GM18505 (cell line): ENCODE results near the gene CGB3.

Source experiments
- ATAC-seq: cut with Tn5 transposase; IDR thresholded peaks from one replicate; pipeline ENCODE4 v1.9.1; 2021; ENCODE audit not compliant: unreplicated experiment
- POLR2A ChIP-seq: IDR thresholded peaks from 4 replicates; pipeline ENCODE4 v1.6.1; 2011; ENCODE audit warnings: borderline replicate concordance; ENCODE audit not compliant: insufficient read depth, insufficient read length; ENCODE audit errors: extremely low read depth

CGB3 gene

DNA sequence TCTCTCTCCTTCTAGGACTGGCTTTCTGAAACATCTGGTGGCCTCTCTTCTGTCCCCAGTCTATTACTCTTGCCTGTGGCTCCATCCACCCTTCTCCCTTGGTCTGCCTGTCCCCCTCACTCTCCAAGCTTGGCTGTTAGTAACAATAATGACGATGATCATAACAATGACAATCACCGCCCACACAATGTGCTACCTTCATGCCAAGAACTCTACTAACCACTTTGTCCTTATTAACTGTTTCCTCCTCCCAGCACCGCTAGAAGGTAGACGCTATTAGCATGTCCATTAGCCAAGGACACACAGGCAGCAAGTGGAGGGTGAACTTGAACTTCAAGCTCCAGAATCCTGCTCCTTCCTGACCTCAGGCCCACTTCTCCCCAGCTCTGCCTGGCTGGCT lies 33.7 kb downstream of the CGB3 start:
- no peak for ATAC-seq
- no peak for TF ChIP-seq POLR2A

DNA sequence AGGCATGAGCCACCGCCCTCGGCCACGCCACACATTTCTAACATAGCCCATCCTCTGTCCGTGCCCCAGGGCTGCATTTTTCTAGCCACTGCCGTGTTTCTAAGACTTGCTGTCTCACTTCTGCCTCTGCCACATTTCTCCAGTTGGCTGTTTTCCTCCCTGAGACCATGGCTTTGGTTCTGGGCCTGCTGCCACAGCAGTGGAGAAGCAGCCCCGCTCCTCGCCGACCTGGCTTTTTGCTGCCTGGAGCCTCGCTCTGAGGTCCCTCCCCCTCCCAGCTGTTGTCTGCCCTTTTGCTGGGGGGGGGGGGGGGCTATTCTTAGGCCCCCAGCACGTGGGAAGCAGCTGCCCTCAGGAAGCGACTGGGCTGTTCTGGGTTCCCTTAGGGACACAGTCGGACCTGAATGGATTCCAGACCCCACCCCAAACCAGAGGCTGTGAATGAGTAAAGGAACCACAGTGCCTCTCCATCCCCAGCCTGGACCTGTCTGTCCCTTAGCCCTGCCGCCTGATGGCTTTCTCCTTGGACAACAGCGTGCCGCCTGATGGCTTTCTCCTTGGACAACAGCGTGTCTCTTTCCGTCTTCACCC lies 34.3 kb downstream of the CGB3 start:
- TF ChIP-seq POLR2A = no peak
- no peak for ATAC-seq

DNA sequence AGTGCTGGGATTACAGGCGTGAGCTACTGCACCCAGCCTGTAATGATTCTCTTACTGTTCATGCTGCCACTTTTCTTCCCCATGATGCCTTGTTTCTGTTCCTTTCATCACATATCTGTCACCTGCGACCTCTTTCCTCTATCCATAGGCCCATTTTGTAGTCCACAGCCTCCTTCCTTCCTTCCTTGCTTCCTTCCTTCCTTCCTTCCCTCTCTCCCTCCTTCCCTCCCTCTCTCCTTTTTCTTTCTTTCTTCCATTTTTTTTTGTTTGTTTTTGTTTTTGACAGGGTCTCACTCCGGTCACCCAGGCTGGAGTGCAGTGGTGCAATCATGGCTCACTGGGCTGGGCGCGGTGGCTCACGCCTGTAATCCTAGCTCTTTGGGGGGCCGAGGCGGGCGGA lies 35.3 kb downstream of the CGB3 start:
- ATAC-seq = no peak
- no peak for TF ChIP-seq POLR2A

DNA sequence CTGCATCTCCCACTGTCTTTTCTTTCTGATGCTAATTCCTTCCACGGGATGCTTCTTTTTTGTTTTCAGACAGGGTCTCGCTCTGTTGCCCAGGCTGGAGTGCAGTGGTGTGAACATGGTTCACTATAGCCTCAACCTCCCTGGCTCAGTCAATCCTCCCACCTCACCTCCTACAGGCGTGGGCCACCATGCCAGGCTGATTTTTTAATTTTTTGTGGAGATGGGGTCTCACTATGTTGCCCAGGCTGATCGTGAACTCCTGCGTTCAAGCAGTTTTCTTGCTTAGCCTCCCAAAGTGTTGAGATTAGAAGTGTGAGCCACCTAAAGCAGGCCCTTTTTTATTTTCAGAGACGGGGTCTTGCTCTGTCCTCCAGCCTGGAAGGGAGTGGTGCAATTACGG lies 35.8 kb downstream of the CGB3 start:
- no peak for TF ChIP-seq POLR2A
- no peak for ATAC-seq

DNA sequence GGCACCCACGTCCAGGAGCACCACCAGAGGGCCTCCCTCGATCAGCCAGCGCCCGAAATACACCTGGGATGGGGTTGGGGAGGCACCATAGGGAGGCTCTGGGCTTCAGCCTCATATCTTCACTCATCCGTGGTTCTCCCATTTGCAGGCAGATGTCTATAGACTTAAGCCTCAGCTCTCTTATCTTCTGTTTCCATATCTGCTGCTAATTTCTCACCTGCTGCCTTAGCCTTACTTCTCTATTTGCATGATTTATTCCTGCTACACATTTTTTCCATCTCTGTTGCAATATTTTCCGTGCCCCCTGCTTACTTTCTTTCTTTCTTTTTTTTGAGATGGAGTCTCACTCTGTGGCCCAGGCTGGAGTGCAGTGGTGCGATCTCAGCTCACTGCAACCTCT lies 36.8 kb downstream of the CGB3 start:
- TF ChIP-seq POLR2A = no peak
- no peak for ATAC-seq

DNA sequence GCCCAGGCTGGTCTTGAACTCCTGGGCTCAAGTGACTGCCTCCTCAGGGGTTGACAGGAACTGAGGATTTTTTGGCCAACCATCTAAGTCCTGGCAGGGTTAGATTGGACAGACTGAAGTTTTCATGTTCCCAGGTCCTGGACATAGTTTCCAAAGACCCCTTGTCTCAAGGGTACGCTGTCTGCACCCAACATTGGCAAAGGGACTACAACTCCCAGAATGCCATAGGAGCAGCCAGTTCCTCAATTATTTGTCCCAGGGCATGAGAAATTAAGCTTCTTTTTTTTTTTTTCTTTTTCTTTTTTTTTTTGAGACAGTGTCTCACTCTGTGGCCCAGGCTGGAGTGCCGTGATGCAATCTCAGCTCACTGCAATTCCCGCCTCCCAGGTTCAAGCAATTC lies 37.9 kb downstream of the CGB3 start:
- TF ChIP-seq POLR2A = no peak
- ATAC-seq = no peak

DNA sequence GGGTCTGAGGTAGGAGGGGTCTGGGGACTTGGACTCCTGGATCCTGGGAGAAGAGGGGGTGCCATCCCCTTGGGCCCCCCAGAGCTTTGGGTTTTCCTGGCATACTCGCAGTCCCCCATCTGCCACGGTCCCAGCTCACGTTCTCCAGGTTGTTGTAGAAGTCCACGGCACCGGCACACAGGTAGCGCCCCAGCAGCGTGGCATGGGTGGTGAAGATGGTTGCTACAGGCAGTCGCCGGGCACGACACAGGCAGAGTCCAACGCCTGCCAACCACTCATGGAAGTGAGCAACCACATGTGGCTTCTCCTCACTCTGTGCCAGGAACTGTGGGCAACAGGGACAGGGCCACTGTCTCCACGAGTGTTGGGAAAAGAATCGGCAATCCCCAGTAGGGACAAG lies 38.4 kb downstream of the CGB3 start:
- no peak for TF ChIP-seq POLR2A
- no peak for ATAC-seq

DNA sequence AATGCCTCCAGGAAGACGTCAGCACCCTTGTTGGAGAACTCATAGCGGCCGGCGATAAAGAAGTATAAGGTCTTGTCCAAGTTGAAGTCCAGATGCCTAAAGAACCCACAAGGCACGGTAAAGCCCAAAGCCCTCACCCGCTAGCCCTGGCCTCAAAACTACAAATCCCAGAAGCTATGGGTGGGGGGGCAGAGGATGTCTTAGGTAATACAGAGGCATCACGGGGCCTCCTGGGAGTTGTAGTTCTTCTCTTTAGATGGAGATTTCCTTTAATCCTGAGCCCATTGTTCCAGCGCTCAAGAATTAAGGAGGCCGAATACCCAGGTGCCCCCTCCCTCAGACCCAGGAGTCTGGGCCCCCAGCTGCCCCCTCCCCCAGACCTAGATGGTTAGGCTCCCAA lies 41.9 kb downstream of the CGB3 start:
- no peak for ATAC-seq
- TF ChIP-seq POLR2A = no peak

DNA sequence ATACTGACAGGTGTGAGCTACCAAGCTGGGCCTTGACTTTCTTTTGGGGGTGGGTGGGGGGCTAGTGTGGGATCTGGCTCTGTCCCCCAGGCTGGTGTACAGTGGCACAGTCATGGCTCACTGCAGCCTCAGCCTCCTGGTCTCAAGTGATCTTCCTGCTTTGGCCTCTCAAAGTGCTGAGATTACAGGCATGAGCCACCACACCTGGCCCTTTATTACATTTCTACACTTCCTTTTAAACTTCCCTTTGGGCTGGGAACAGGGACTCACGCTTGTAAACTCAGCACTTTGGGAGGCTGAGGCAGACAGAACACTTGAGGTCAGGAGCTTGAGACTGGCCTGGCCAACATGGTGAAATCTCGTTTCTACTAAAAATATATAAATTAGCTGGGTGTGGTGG lies 47.1 kb downstream of the CGB3 start:
- ATAC-seq = no peak
- TF ChIP-seq POLR2A = no peak

DNA sequence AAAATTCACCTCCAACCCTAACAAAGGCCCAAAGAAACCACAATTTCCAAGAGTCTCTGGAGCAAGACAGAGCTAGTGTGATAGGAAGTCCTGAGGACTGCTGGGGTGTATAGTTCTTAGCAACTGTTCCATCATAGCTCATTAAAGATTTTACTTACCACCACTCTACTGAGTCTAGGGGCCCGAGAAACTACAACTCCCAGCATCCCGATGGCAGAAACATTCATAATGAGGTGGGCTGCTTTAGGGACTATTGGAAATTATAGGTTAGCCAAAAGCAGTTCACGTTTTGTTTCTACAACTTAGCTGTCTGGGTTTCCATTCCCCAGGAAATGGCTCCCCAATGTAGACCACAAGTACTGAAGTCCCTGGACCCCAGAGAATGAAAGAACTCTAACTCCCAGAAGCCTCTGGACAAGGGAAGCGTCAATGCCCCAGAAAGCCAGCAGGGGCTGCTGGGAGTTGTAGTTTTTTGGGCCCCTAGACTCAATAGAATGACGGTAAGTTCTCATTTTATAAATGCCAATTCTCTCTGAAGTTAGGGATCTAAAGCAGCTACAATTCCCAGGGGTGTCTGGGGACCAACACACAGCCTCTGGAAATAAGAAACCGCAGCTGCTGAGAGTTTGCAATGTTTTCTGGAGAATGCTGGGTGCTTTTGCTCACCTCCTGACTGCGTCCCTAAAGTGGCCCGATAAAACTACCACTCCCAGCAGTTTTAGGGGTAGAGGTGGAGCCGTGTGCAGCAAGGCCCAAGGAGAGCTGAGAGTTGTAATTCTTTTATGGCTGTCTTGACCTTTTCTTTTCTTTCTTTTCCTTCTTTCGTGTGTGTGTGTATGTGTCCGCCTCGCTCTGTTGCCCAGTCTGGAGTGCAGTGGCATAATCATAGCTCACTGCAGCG lies 47.9 kb downstream of the CGB3 start:
- TF ChIP-seq POLR2A = no peak
- ATAC-seq = no peak
